DND-41 (cell line): Measurements from ENCODE around the gene TAAR8.

Source experiments
- ATAC-seq: fragments of 200-7000 bp; cut with Tn5 transposase; 3 replicates; pipeline ENCODE4 v1.9.1; 2021; ENCODE audit warnings: low read depth; ENCODE audit not compliant: insufficient read depth
- DNase-seq: peaks from one replicate; pipeline ENCODE4 v3.0.0-alpha.2; 2020
- H2AFZ ChIP-seq: 2 replicates; pipeline ENCODE4 v1.6.0; 2012; ENCODE audit warnings: low read depth, low read length
- H3K27ac ChIP-seq: 2 replicates; pipeline ENCODE4 v1.5.1; 2012; ENCODE audit warnings: low read length, inconsistent platforms
- H3K27me3 ChIP-seq: fragments of 200-600 bp; sonication (generic); 2 replicates; pipeline ENCODE4 v1.6.0; 2012; ENCODE audit warnings: low read length, mild to moderate bottlenecking, inconsistent platforms; ENCODE audit not compliant: insufficient read depth, poor library complexity
- H3K36me3 ChIP-seq: 2 replicates; pipeline ENCODE4 v1.5.1; 2012; ENCODE audit warnings: low read length, inconsistent platforms; ENCODE audit not compliant: insufficient read depth
- H3K4me1 ChIP-seq: 2 replicates; pipeline ENCODE4 v1.5.1; 2012; ENCODE audit warnings: mild to moderate bottlenecking, low read length; ENCODE audit not compliant: insufficient read depth
- H3K4me2 ChIP-seq: 2 replicates; pipeline ENCODE4 v1.6.0; 2012; ENCODE audit warnings: mild to moderate bottlenecking, moderate library complexity, low read length, inconsistent platforms; ENCODE audit not compliant: insufficient read depth
- H3K4me3 ChIP-seq, 2 experiments: fragments of 200-600 bp in 1 of 2; shearing (Covaris generic) in 1 of 2; 2 replicates each; pipeline ENCODE4 v1.5.1; 2012 to 2016; ENCODE audit warnings: inconsistent platforms in 2 of 2, low read length in 2 of 2, mild to moderate bottlenecking in 2 of 2, low read depth in 1 of 2, moderate library complexity in 1 of 2
- H3K79me2 ChIP-seq: 2 replicates; pipeline ENCODE4 v1.6.0; 2012; ENCODE audit warnings: low read length, inconsistent platforms; ENCODE audit not compliant: insufficient read depth
- H3K9ac ChIP-seq: 2 replicates; pipeline ENCODE4 v1.6.0; 2012; ENCODE audit warnings: low read depth, mild to moderate bottlenecking, inconsistent platforms, low read length, moderate library complexity
- H3K9me3 ChIP-seq: 2 replicates; pipeline ENCODE4 v1.5.1; 2012; ENCODE audit warnings: low read length, moderate library complexity, mild to moderate bottlenecking, inconsistent platforms; ENCODE audit not compliant: insufficient read depth, severe bottlenecking
- H4K20me1 ChIP-seq: 2 replicates; pipeline ENCODE4 v1.6.0; 2012; ENCODE audit warnings: low read length; ENCODE audit not compliant: insufficient read depth
- EZH2 ChIP-seq: IDR thresholded peaks from 3 replicates; pipeline ENCODE4 v1.6.1; 2012; ENCODE audit warnings: borderline replicate concordance, low read depth, mild to moderate bottlenecking, moderate library complexity, low read length, inconsistent platforms; ENCODE audit not compliant: severe bottlenecking
- TF ChIP-seq, protein P1 (sequence below): IDR thresholded peaks from 2 replicates; pipeline ENCODE4 v1.5.1; 2012; ENCODE audit warnings: borderline replicate concordance, low read length, moderate library complexity, mild to moderate bottlenecking; ENCODE audit not compliant: poor library complexity, severe bottlenecking; ENCODE audit errors: extremely low read depth

TAAR8 gene, protein sequence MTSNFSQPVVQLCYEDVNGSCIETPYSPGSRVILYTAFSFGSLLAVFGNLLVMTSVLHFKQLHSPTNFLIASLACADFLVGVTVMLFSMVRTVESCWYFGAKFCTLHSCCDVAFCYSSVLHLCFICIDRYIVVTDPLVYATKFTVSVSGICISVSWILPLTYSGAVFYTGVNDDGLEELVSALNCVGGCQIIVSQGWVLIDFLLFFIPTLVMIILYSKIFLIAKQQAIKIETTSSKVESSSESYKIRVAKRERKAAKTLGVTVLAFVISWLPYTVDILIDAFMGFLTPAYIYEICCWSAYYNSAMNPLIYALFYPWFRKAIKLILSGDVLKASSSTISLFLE

DNA sequence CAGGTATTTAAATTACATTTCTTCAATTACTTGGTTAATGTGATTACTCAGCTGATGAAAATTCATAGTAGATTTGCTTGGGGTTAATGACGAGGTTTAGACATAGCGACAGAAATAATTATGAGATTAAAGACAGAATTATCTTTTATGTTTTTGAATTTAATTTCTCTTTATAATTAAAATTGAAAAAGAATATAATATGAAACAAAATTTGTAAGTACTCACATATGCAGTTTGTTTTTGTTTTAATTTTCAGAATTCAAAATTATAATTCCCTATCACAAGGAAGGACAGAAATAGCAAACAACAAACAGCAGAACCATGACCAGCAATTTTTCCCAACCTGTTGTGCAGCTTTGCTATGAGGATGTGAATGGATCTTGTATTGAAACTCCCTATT is at the start of gene TAAR8:
TAAR8 (plus strand) TSS at position 301 of the 400 bp plus-strand sequence; CDS start at position 322, 21 bp downstream.
- H4K20me1 ChIP-seq = no peaks in the 10 kb centered on the region
- no peaks in the 10 kb centered on the region for H3K4me1 ChIP-seq
- no peak for ATAC-seq
- no peak within 1 kb of the TSS for H3K4me3 ChIP-seq
- H3K9me3 ChIP-seq = no peaks in the 10 kb centered on the region
- no peak within 1 kb of the TSS for H3K27ac ChIP-seq
- no peak for TF ChIP-seq EZH2
- TF ChIP-seq, protein P1, sequence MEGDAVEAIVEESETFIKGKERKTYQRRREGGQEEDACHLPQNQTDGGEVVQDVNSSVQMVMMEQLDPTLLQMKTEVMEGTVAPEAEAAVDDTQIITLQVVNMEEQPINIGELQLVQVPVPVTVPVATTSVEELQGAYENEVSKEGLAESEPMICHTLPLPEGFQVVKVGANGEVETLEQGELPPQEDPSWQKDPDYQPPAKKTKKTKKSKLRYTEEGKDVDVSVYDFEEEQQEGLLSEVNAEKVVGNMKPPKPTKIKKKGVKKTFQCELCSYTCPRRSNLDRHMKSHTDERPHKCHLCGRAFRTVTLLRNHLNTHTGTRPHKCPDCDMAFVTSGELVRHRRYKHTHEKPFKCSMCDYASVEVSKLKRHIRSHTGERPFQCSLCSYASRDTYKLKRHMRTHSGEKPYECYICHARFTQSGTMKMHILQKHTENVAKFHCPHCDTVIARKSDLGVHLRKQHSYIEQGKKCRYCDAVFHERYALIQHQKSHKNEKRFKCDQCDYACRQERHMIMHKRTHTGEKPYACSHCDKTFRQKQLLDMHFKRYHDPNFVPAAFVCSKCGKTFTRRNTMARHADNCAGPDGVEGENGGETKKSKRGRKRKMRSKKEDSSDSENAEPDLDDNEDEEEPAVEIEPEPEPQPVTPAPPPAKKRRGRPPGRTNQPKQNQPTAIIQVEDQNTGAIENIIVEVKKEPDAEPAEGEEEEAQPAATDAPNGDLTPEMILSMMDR = no peak
- no peak within 1 kb of the TSS for H3K9ac ChIP-seq
- no peak within 1 kb of the TSS for H3K4me2 ChIP-seq
- no peaks in the 10 kb centered on the region for H3K79me2 ChIP-seq
- DNase-seq = no peak
- peaks cover 8% of the 10 kb centered on the region for H3K27me3 ChIP-seq
- no peaks in the 10 kb centered on the region for H3K36me3 ChIP-seq
- no peak within 1 kb of the TSS for H2AFZ ChIP-seq

GRCh38 chr6:132504757-132505156 is 47.7 kb upstream of the TAAR8 start:
- Histone ChIP-seq H3K4me3 (no peak overlapping the region), H3K79me2 (peaks cover 17% of the 10 kb centered on the region), H3K4me2 (no peak overlapping the region), H3K9ac (no peak overlapping the region), H3K9me3 (no peaks in the 10 kb centered on the region), H3K27me3 (no peaks in the 10 kb centered on the region), H2AFZ (no peak overlapping the region), H3K27ac (no peak overlapping the region), H4K20me1 (peaks cover 13% of the 10 kb centered on the region), H3K36me3 (peaks cover 21% of the 10 kb centered on the region), H3K4me1 (no peaks in the 10 kb centered on the region)
- TF ChIP-seq EZH2 = no peak
- TF ChIP-seq, protein P1 = no peak
- ATAC-seq (no peak), DNase-seq (no peak)

- Histone ChIP-seq H4K20me1 (peaks cover 13% of the 10 kb centered on the region), H3K27me3 (no peaks in the 10 kb centered on the region), H2AFZ (no peak overlapping the region), H3K9me3 (no peaks in the 10 kb centered on the region), H3K4me2 (no peak overlapping the region), H3K4me1 (no peaks in the 10 kb centered on the region), H3K4me3 (no peak overlapping the region), H3K9ac (no peak overlapping the region), H3K27ac (no peak overlapping the region), H3K79me2 (peaks cover 19% of the 10 kb centered on the region), H3K36me3 (peaks cover 17% of the 10 kb centered on the region)
- no peak for ATAC-seq
- no peak for DNase-seq
- TF ChIP-seq, protein P1 = no peak
- TF ChIP-seq EZH2 = no peak
These were observed 47.3 kb upstream of the TAAR8 start for GRCh38 chr6:132505158-132505557.
